GM04504 (cell line): ENCODE measurements around the gene TRPM6.
"Not testable (repeated sequence)": the region's sequence is repeated elsewhere in the genome, so short reads cannot be mapped to it uniquely, and the experiment has no call there.

Experiments used
- DNase-seq: peaks from one replicate; pipeline ENCODE4 v3.0.0-alpha.2; 2012; ENCODE audit warnings: low read depth

TRPM6 gene

GRCh38 chr9:74887041-74887980 is at the start of gene TRPM6:
Gene TRPM6 (minus strand): TSS chr9:74887921. CDS start chr9:74887856, 65 bp downstream.
- peak; percentile 43 for DNase-seq

GRCh38 chr9:74935008-74935407 is 47.3 kb upstream of the TRPM6 start:
- no peak for DNase-seq

- no peak for DNase-seq
Observed at GRCh38 chr9:74921737-74922136, 34.0 kb upstream of the TRPM6 start.

- DNase-seq = no peak
Observed at GRCh38 chr9:74920944-74921626, 33.4 kb upstream of the TRPM6 start.

- DNase-seq = no peak
Observed at GRCh38 chr9:74910036-74910435, 22.3 kb upstream of the TRPM6 start.

- DNase-seq = no peak
Observed at GRCh38 chr9:74908665-74909064, 20.9 kb upstream of the TRPM6 start.

- no peak for DNase-seq
Observed at GRCh38 chr9:74907085-74907484, 19.4 kb upstream of the TRPM6 start.

GRCh38 chr9:74901001-74901400 is 13.3 kb upstream of the TRPM6 start:
- no peak for DNase-seq

- DNase-seq = not testable (repeated sequence)
Observed at GRCh38 chr9:74888449-74888848, 728 bp upstream of the TRPM6 start.

GRCh38 chr9:74887981-74888370 is 255 bp upstream of the TRPM6 start:
- no peak for DNase-seq

GRCh38 chr9:74876382-74876949 is 11.3 kb downstream of the TRPM6 start:
- no peak for DNase-seq

GRCh38 chr9:74875656-74876055 is 12.1 kb downstream of the TRPM6 start:
- no peak for DNase-seq

- no peak for DNase-seq
Observed at GRCh38 chr9:74874220-74874619, 13.5 kb downstream of the TRPM6 start.

- no peak for DNase-seq
Observed at GRCh38 chr9:74872619-74873233, 15.0 kb downstream of the TRPM6 start.

- DNase-seq = no peak
Observed at GRCh38 chr9:74867483-74867882, 20.2 kb downstream of the TRPM6 start.

- no peak for DNase-seq
Observed at GRCh38 chr9:74865177-74865576, 22.5 kb downstream of the TRPM6 start.

GRCh38 chr9:74861773-74862474 is 25.8 kb downstream of the TRPM6 start:
- DNase-seq = no peak

GRCh38 chr9:74861071-74861470 is 26.6 kb downstream of the TRPM6 start:
- no peak for DNase-seq

- DNase-seq = not testable (repeated sequence)
Observed at GRCh38 chr9:74860247-74860646, 27.5 kb downstream of the TRPM6 start.

GRCh38 chr9:74859786-74860185 is 27.9 kb downstream of the TRPM6 start:
- DNase-seq = no peak

GRCh38 chr9:74858751-74859414 is 28.8 kb downstream of the TRPM6 start:
- DNase-seq = no peak
